ENCODE data around the gene BIRC3. TPM values are rescaled to one million over a fixed set of nuclear protein-coding genes. Genes with fewer than 3 reads are reported as not detected.

Gene BIRC3
- polyA plus RNA-seq (2013): 0.21 and 0.23 TPM in 2 replicates

- no peak within 1 kb of the TSS for H3K23ac ChIP-seq (ENCODE audit: low read length)
- WGBS (ENCODE audit: extremely low coverage, insufficient coverage, insufficient read length): no CpG with 5 or more reads among the region's 34 CpGs
- H3K27ac ChIP-seq (ENCODE audit: low read depth, low read length): no peak within 1 kb of the TSS
- no peak within 1 kb of the TSS for H4K12ac ChIP-seq (ENCODE audit: low read depth, low read length)
- peak; percentile 96 to 97 for DNase-seq
- H3K27me3 ChIP-seq (ENCODE audit: insufficient read depth, low read length): no peaks in the 10 kb centered on the region
- no peak within 1 kb of the TSS for H2BK120ac ChIP-seq (ENCODE audit: insufficient read depth, low read length, poor library complexity)
- peak within 1 kb of the TSS; percentile 49 for H3K4me2 ChIP-seq (ENCODE audit: low read length)
- no peak within 1 kb of the TSS for H4K91ac ChIP-seq (ENCODE audit: low read depth, low read length)
- no peak within 1 kb of the TSS for H2AK5ac ChIP-seq (ENCODE audit: low read length)
- no peaks in the 10 kb centered on the region for H3K79me1 ChIP-seq (ENCODE audit: low read length)
- H3K9ac ChIP-seq (ENCODE audit: low read length): no peak within 1 kb of the TSS
- H3K14ac ChIP-seq (ENCODE audit: low read length): no peak within 1 kb of the TSS
- no peak within 1 kb of the TSS for H4K8ac ChIP-seq (ENCODE audit: low read depth, low read length)
- H3K36me3 ChIP-seq (ENCODE audit: control insufficient read depth in 1 of 2, insufficient read depth in 2 of 2, low read length in 2 of 2): no peaks in the 10 kb centered on the region
- H3K18ac ChIP-seq (ENCODE audit: low read length): no peak within 1 kb of the TSS
- H3K4ac ChIP-seq (ENCODE audit: low read depth, low read length): no peak within 1 kb of the TSS
- no peaks in the 10 kb centered on the region for H3K9me3 ChIP-seq (ENCODE audit: insufficient read depth, low read depth, low read length)
- no peaks in the 10 kb centered on the region for H3K4me1 ChIP-seq (ENCODE audit: control insufficient read depth in 1 of 2, insufficient read depth in 2 of 2, low read length in 2 of 2)
- no peak within 1 kb of the TSS for H2BK5ac ChIP-seq (ENCODE audit: low read depth, low read length, poor library complexity)
- H2BK12ac ChIP-seq (ENCODE audit: low read length): no peak within 1 kb of the TSS
- H3K4me3 ChIP-seq (ENCODE audit: low read depth, low read length): no peak within 1 kb of the TSS
- H3K79me2 ChIP-seq (ENCODE audit: control insufficient read depth, insufficient read depth, low read length, poor library complexity): no peaks in the 10 kb centered on the region
- H2AFZ ChIP-seq (ENCODE audit: insufficient read depth, low read length, poor library complexity): no peak within 1 kb of the TSS
Observed at GRCh38 chr11:102317099-102317767, at the start of gene BIRC3. Gene BIRC3 (plus strand): TSS chr11:102317484. CDS start chr11:102324510, 7,026 bp downstream.

GRCh38 chr11:102267609-102268008 lies 49.7 kb upstream of the BIRC3 start:
- Histone ChIP-seq H3K18ac (ENCODE audit: low read length) (no peak overlapping the region), H3K9me3 (ENCODE audit: insufficient read depth, low read depth, low read length) (no peaks in the 10 kb centered on the region), H2AK5ac (ENCODE audit: low read length) (no peak overlapping the region), H3K4me2 (ENCODE audit: low read length) (no peak overlapping the region), H4K91ac (ENCODE audit: low read depth, low read length) (no peak overlapping the region), H3K4me3 (ENCODE audit: low read depth, low read length) (no peak overlapping the region), H3K23ac (ENCODE audit: low read length) (no peak overlapping the region), H3K27ac (ENCODE audit: low read depth, low read length) (peak overlapping the region; percentile 24), H3K9ac (ENCODE audit: low read length) (no peak overlapping the region), H4K12ac (ENCODE audit: low read depth, low read length) (no peak overlapping the region), H2BK120ac (ENCODE audit: insufficient read depth, low read length, poor library complexity) (no peak overlapping the region), H3K36me3 (ENCODE audit: control insufficient read depth in 1 of 2, insufficient read depth in 2 of 2, low read length in 2 of 2) (no peaks in the 10 kb centered on the region), H3K79me1 (ENCODE audit: low read length) (peaks cover 5% of the 10 kb centered on the region), H3K14ac (ENCODE audit: low read length) (no peak overlapping the region), H2AFZ (ENCODE audit: insufficient read depth, low read length, poor library complexity) (no peak overlapping the region), H3K4me1 (ENCODE audit: control insufficient read depth in 1 of 2, insufficient read depth in 2 of 2, low read length in 2 of 2) (peaks cover 8 to 12% of the 10 kb centered on the region in 2 experiments), H2BK12ac (ENCODE audit: low read length) (no peak overlapping the region), H3K4ac (ENCODE audit: low read depth, low read length) (no peak overlapping the region), H2BK5ac (ENCODE audit: low read depth, low read length, poor library complexity) (no peak overlapping the region), H3K79me2 (ENCODE audit: control insufficient read depth, insufficient read depth, low read length, poor library complexity) (no peaks in the 10 kb centered on the region), H3K27me3 (ENCODE audit: insufficient read depth, low read length) (no peaks in the 10 kb centered on the region), H4K8ac (ENCODE audit: low read depth, low read length) (no peak overlapping the region)
- WGBS (ENCODE audit: extremely low coverage, insufficient coverage, insufficient read length): no CpG with 5 or more reads among the region's 5 CpGs
- peak; percentile 65 to 78 for DNase-seq

GRCh38 chr11:102268083-102268984 lies 49.0 kb upstream of the BIRC3 start:
- peak overlapping the region; percentile 52 for H3K4me3 ChIP-seq (ENCODE audit: low read depth, low read length)
- peak overlapping the region; percentile 80 for H2BK120ac ChIP-seq (ENCODE audit: insufficient read depth, low read length, poor library complexity)
- no peak overlapping the region for H3K14ac ChIP-seq (ENCODE audit: low read length)
- H3K79me1 ChIP-seq (ENCODE audit: low read length): peaks cover 5% of the 10 kb centered on the region
- H4K91ac ChIP-seq (ENCODE audit: low read depth, low read length): peak overlapping the region; percentile 32
- H3K9ac ChIP-seq (ENCODE audit: low read length): no peak overlapping the region
- no peaks in the 10 kb centered on the region for H3K79me2 ChIP-seq (ENCODE audit: control insufficient read depth, insufficient read depth, low read length, poor library complexity)
- H3K23ac ChIP-seq (ENCODE audit: low read length): no peak overlapping the region
- H3K9me3 ChIP-seq (ENCODE audit: insufficient read depth, low read depth, low read length): no peaks in the 10 kb centered on the region
- H4K8ac ChIP-seq (ENCODE audit: low read depth, low read length): peak overlapping the region; percentile 46
- DNase-seq: peak; percentile 92 to 95
- peak overlapping the region; percentile 70 for H3K4me2 ChIP-seq (ENCODE audit: low read length)
- no peaks in the 10 kb centered on the region for H3K27me3 ChIP-seq (ENCODE audit: insufficient read depth, low read length)
- H3K36me3 ChIP-seq (ENCODE audit: control insufficient read depth in 1 of 2, insufficient read depth in 2 of 2, low read length in 2 of 2): no peaks in the 10 kb centered on the region
- H3K18ac ChIP-seq (ENCODE audit: low read length): peak overlapping the region; percentile 39
- no peak overlapping the region for H4K12ac ChIP-seq (ENCODE audit: low read depth, low read length)
- peak overlapping the region; percentile 42 for H2BK12ac ChIP-seq (ENCODE audit: low read length)
- H3K27ac ChIP-seq (ENCODE audit: low read depth, low read length): peak overlapping the region; percentile 43
- no CpG with 5 or more reads among the region's 39 CpGs for WGBS (ENCODE audit: extremely low coverage, insufficient coverage, insufficient read length)
- H3K4ac ChIP-seq (ENCODE audit: low read depth, low read length): no peak overlapping the region
- peak overlapping the region; percentile 9 for H2AK5ac ChIP-seq (ENCODE audit: low read length)
- H3K4me1 ChIP-seq (ENCODE audit: control insufficient read depth in 1 of 2, insufficient read depth in 2 of 2, low read length in 2 of 2): peaks cover 8 to 12% of the 10 kb centered on the region in 2 experiments
- H2AFZ ChIP-seq (ENCODE audit: insufficient read depth, low read length, poor library complexity): peak overlapping the region; percentile 8
- H2BK5ac ChIP-seq (ENCODE audit: low read depth, low read length, poor library complexity): peak overlapping the region; percentile 44

- Histone ChIP-seq H3K18ac (ENCODE audit: low read length) (no peak overlapping the region), H3K79me2 (ENCODE audit: control insufficient read depth, insufficient read depth, low read length, poor library complexity) (no peaks in the 10 kb centered on the region), H4K91ac (ENCODE audit: low read depth, low read length) (no peak overlapping the region), H3K36me3 (ENCODE audit: control insufficient read depth in 1 of 2, insufficient read depth in 2 of 2, low read length in 2 of 2) (no peaks in the 10 kb centered on the region), H2BK12ac (ENCODE audit: low read length) (peak overlapping the region; percentile 54), H3K9ac (ENCODE audit: low read length) (no peak overlapping the region), H3K79me1 (ENCODE audit: low read length) (peaks cover 5% of the 10 kb centered on the region), H3K4ac (ENCODE audit: low read depth, low read length) (no peak overlapping the region), H2BK5ac (ENCODE audit: low read depth, low read length, poor library complexity) (no peak overlapping the region), H3K4me2 (ENCODE audit: low read length) (peak overlapping the region; percentile 70), H3K23ac (ENCODE audit: low read length) (no peak overlapping the region), H2AK5ac (ENCODE audit: low read length) (peak overlapping the region; percentile 41), H3K14ac (ENCODE audit: low read length) (no peak overlapping the region), H3K27me3 (ENCODE audit: insufficient read depth, low read length) (no peaks in the 10 kb centered on the region), H3K9me3 (ENCODE audit: insufficient read depth, low read depth, low read length) (no peaks in the 10 kb centered on the region), H2BK120ac (ENCODE audit: insufficient read depth, low read length, poor library complexity) (no peak overlapping the region), H4K12ac (ENCODE audit: low read depth, low read length) (no peak overlapping the region), H3K4me3 (ENCODE audit: low read depth, low read length) (no peak overlapping the region), H4K8ac (ENCODE audit: low read depth, low read length) (no peak overlapping the region), H3K27ac (ENCODE audit: low read depth, low read length) (no peak overlapping the region), H2AFZ (ENCODE audit: insufficient read depth, low read length, poor library complexity) (no peak overlapping the region), H3K4me1 (ENCODE audit: control insufficient read depth in 1 of 2, insufficient read depth in 2 of 2, low read length in 2 of 2) (peaks cover 8 to 12% of the 10 kb centered on the region in 2 experiments)
- DNase-seq: no peak
- no CpG with 5 or more reads among the region's 6 CpGs for WGBS (ENCODE audit: extremely low coverage, insufficient coverage, insufficient read length)
Observed at GRCh38 chr11:102268985-102269470, 48.3 kb upstream of the BIRC3 start.

All from trophoblast cell (in vitro differentiated cells and primary cell).